Activated naive CD4-positive, alpha-beta T cell treated with anti-CD3 and anti-CD28 coated beads, Interleukin-2, amount 10 ng/mL, durations not matched to agents 7 days and 5 days (primary cell): ENCODE data around the gene RGS9.

Experiments used
- CTCF ChIA-PET: fragments of 350-600 bp; sonication (Branson Sonifier 250); formaldehyde crosslinking; loops from one replicate; lab custom pipeline; 2021; ENCODE audit warnings: antibody characterized with exemption; lab: Charles Lee
- DNase-seq: peaks from one replicate; pipeline ENCODE4 v3.0.0-alpha.2; 2020
- H3K27ac Mint-ChIP-seq: one replicate; pipeline ENCODE4 v1.8.0; 2021; ENCODE audit warnings: mild to moderate bottlenecking, moderate library complexity, mixed read lengths
- H3K27me3 Mint-ChIP-seq: one replicate; pipeline ENCODE4 v1.8.0; 2021; ENCODE audit warnings: mild to moderate bottlenecking, mixed read lengths
- H3K36me3 Mint-ChIP-seq: one replicate; pipeline ENCODE4 v1.8.0; 2021; ENCODE audit warnings: mixed read lengths
- H3K4me1 Mint-ChIP-seq: one replicate; pipeline ENCODE4 v1.8.0; 2021; ENCODE audit warnings: mixed read lengths
- H3K4me3 Mint-ChIP-seq: one replicate; pipeline ENCODE4 v1.8.0; 2021; ENCODE audit warnings: mild to moderate bottlenecking, moderate library complexity, mixed read lengths
- H3K9me3 Mint-ChIP-seq: one replicate; pipeline ENCODE4 v1.8.0; 2021; ENCODE audit warnings: mixed read lengths

The RGS9 gene

GRCh38 chr17:65185668-65186382 is 48.7 kb downstream of the RGS9 start:
- H3K4me1 Mint-ChIP-seq, result peaks cover 35% of the 10 kb centered on the region
- no peaks in the 10 kb centered on the region for H3K9me3 Mint-ChIP-seq
- H3K27me3 Mint-ChIP-seq, result peaks cover 28% of the 10 kb centered on the region
- H3K4me3 Mint-ChIP-seq, result no peak overlapping the region
- no peak for DNase-seq
- CTCF ChIA-PET, result interaction anchor here (1.2 kb wide), 2 partner anchors 12 to 46 kb away, joined by 3 to 4 read pairs; no protein-coding TSS in a partner anchor
- H3K36me3 Mint-ChIP-seq, result no peaks in the 10 kb centered on the region
- no peak overlapping the region for H3K27ac Mint-ChIP-seq

DNA sequence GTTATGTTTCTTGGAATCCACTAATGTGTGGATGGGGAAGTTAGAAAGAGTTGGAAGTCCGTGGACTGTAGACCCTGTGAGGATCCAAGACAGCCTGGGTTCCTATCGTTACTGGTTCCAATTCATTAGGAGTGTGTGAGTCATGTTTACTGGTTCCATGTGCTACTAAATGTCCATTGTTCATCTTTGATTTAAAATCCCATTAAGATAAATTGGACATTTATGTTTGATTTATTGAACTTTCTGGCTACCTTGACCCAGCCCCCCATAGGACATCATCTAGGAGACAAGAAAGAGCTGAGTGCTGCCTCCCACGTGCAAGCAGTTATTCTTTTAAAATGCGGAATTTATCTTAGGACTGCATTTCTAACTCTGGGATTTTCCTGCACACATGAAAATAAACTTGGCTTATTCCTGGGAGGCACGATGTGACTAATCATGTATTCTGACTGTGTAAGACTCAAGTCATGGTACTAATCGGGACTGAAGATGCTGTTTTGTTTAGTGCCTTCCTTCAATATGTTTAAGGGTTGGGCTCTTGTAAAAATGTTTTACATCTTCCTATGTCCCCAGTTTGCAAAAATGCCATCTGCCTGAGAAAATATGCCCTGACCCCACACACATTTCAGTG is 53.4 kb downstream of the RGS9 start:
- H3K4me3 Mint-ChIP-seq, result no peak overlapping the region
- H3K4me1 Mint-ChIP-seq, result peaks cover 5% of the 10 kb centered on the region
- no peak overlapping the region for H3K27ac Mint-ChIP-seq
- CTCF ChIA-PET, result no interaction called here
- DNase-seq, result no peak
- H3K36me3 Mint-ChIP-seq, result no peaks in the 10 kb centered on the region
- H3K27me3 Mint-ChIP-seq, result peaks cover 15% of the 10 kb centered on the region
- no peaks in the 10 kb centered on the region for H3K9me3 Mint-ChIP-seq

GRCh38 chr17:65191811-65192740 is 54.9 kb downstream of the RGS9 start:
- no peak overlapping the region for H3K27ac Mint-ChIP-seq
- H3K36me3 Mint-ChIP-seq, result no peaks in the 10 kb centered on the region
- H3K27me3 Mint-ChIP-seq, result peaks cover 15% of the 10 kb centered on the region
- no peaks in the 10 kb centered on the region for H3K9me3 Mint-ChIP-seq
- CTCF ChIA-PET, result interaction anchor here (1.3 kb wide), 1 partner anchor 10 kb away, joined by 3 read pairs; no protein-coding TSS in a partner anchor
- peaks cover 5% of the 10 kb centered on the region for H3K4me1 Mint-ChIP-seq
- no peak for DNase-seq
- H3K4me3 Mint-ChIP-seq, result no peak overlapping the region

DNA sequence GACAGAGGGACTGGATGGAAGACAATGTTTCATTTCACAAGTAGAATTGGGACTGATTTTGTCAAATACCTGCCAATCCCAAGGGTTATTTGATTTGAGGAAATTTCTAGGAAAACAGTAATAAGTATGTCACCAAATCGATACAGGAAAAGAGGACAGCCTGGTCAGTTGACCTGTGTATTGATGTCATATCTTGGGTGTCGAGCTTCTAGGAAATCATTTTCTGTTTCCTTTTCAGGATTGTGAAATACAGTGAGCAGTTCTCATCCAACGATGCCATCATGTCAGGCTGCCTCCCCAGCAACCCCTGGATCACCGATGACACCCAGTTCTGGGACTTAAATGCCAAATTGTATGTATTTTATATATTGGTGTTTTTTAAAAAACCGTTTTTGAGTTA is 56.1 kb downstream of the RGS9 start:
- Mint-ChIP-seq H3K27me3 (peaks cover 11% of the 10 kb centered on the region), H3K4me3 (no peak overlapping the region), H3K9me3 (no peaks in the 10 kb centered on the region), H3K36me3 (no peaks in the 10 kb centered on the region), H3K27ac (no peak overlapping the region), H3K4me1 (peaks cover 5% of the 10 kb centered on the region)
- CTCF ChIA-PET, result no interaction called here
- DNase-seq, result no peak

DNA sequence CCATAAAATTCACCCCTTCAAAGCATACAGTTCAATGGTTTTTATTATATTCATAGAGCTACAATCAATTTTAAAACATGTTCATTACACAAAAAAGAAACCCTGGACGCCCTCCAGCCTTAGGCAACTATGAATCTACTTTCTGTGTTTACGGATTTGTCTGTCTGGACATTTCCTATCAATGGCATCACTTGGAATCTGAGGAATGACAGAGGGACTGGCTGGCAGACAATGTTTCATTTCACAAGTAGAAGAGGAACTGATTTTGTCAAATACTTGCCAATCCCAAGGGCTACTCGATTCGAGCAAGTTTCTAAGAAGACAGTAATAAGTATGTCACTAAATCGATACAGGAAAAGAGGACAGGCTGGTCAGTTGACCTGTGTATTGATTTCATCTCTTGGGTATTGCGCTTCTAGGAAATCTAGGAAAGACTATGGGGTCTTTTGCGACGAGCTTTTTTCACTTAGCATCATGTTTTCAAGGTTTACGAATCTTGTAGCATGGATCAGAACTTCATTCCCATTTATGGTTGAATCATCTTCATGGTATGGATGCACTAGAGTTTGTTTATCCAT is 56.6 kb downstream of the RGS9 start:
- H3K4me3 Mint-ChIP-seq, result no peak overlapping the region
- no peaks in the 10 kb centered on the region for H3K9me3 Mint-ChIP-seq
- H3K4me1 Mint-ChIP-seq, result peaks cover 9% of the 10 kb centered on the region
- no peak overlapping the region for H3K27ac Mint-ChIP-seq
- no peaks in the 10 kb centered on the region for H3K36me3 Mint-ChIP-seq
- CTCF ChIA-PET, result no interaction called here
- H3K27me3 Mint-ChIP-seq, result peaks cover 7% of the 10 kb centered on the region
- no peak for DNase-seq

- Mint-ChIP-seq H3K36me3 (no peaks in the 10 kb centered on the region), H3K4me1 (peaks cover 9% of the 10 kb centered on the region), H3K27me3 (peaks cover under 1% of the 10 kb centered on the region), H3K27ac (no peak overlapping the region), H3K9me3 (no peaks in the 10 kb centered on the region), H3K4me3 (no peak overlapping the region)
- CTCF ChIA-PET, result no interaction called here
- no peak for DNase-seq
These were observed 57.6 kb downstream of the RGS9 start for GRCh38 chr17:65194670-65195334.

- Mint-ChIP-seq H3K27ac (no peak overlapping the region), H3K36me3 (no peaks in the 10 kb centered on the region), H3K9me3 (no peaks in the 10 kb centered on the region), H3K4me1 (peaks cover 9% of the 10 kb centered on the region), H3K4me3 (no peak overlapping the region), H3K27me3 (no peaks in the 10 kb centered on the region)
- CTCF ChIA-PET, result interaction anchor here (0.7 to 3.2 kb wide), 3 partner anchors 13 to 36 kb away, joined by 3 to 16 read pairs (median 3); no protein-coding TSS in a partner anchor
- no peak for DNase-seq
These were observed 58.5 kb downstream of the RGS9 start for GRCh38 chr17:65195716-65196115.

- H3K36me3 Mint-ChIP-seq, result no peaks in the 10 kb centered on the region
- DNase-seq, result no peak
- H3K4me3 Mint-ChIP-seq, result no peak overlapping the region
- CTCF ChIA-PET, result interaction anchor here (1.1 to 3.2 kb wide), 4 partner anchors 14 to 76 kb away, joined by 3 to 16 read pairs (median 4); no protein-coding TSS in a partner anchor
- H3K4me1 Mint-ChIP-seq, result peaks cover 8% of the 10 kb centered on the region
- no peaks in the 10 kb centered on the region for H3K9me3 Mint-ChIP-seq
- peaks cover 4% of the 10 kb centered on the region for H3K27me3 Mint-ChIP-seq
- H3K27ac Mint-ChIP-seq, result no peak overlapping the region
These were observed 59.4 kb downstream of the RGS9 start for GRCh38 chr17:65196617-65197016.

DNA sequence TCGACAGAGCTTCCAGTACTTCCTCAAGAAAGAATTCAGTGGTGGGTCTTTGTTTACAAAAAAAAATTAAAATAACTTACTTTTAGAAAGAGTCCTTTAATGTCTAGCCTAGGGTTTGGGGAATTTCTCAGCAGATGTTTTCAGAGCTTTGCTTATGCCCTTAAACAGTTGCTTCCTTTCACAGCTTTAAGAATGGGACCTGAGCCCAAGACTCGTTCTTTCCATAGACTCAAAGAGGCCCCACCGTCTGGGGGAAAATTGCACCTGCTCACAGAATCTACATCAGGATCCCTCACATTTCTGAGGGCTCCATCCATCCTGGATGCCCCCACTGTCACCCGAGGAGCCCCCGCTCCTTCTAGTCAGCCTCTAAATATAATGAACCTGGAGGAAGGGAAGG is 60.0 kb downstream of the RGS9 start:
- CTCF ChIA-PET, result interaction anchor here (1.0 to 3.2 kb wide), 7 partner anchors 15 to 271 kb away, joined by 3 to 16 read pairs (median 5); no protein-coding TSS in a partner anchor
- no peak for DNase-seq
- peaks cover 4% of the 10 kb centered on the region for H3K4me1 Mint-ChIP-seq
- no peak overlapping the region for H3K27ac Mint-ChIP-seq
- no peak overlapping the region for H3K4me3 Mint-ChIP-seq
- H3K36me3 Mint-ChIP-seq, result no peaks in the 10 kb centered on the region
- peaks cover 10% of the 10 kb centered on the region for H3K27me3 Mint-ChIP-seq
- H3K9me3 Mint-ChIP-seq, result no peaks in the 10 kb centered on the region

DNA sequence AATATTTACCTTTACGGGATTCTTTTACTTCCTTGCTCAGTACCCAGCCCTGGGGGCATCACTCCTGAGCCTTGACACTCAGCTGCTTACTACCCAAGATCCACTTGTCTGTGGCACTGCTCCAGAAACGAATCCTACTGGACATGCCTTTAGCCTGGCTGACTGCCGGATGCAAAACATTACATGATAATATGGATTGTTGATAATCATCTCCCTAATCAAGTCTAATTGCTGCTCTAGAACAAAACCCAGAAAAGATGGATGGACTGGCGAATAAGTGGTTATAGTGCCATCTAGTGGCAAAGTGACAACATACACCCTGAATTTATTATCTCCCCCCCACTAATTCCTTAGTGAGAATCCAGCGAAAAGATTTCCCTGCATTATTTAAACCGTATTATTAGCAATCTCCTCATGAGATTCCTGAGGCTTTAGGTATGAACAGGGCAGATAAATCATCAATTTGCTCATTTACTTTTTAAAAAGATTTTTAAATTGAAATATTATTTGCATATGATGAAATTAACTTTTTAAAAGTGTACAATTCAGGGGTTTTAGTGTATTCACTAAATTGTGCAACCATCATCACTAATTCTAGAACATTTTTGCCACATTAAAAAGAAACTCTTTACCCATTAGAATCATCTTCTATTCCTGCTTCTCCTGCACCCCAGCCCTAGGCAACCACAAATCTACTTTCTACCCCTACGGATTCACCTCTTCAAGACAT is 61.6 kb downstream of the RGS9 start:
- Mint-ChIP-seq H3K9me3 (no peaks in the 10 kb centered on the region), H3K4me3 (no peak overlapping the region), H3K27me3 (peaks cover 16% of the 10 kb centered on the region), H3K36me3 (no peaks in the 10 kb centered on the region), H3K4me1 (peaks cover 4% of the 10 kb centered on the region), H3K27ac (no peak overlapping the region)
- CTCF ChIA-PET, result interaction anchor here (1.0 to 3.2 kb wide), 12 partner anchors 11 to 237 kb away, joined by 3 to 16 read pairs (median 5); partner anchors contain the start of gene RGS9
- no peak for DNase-seq

DNA sequence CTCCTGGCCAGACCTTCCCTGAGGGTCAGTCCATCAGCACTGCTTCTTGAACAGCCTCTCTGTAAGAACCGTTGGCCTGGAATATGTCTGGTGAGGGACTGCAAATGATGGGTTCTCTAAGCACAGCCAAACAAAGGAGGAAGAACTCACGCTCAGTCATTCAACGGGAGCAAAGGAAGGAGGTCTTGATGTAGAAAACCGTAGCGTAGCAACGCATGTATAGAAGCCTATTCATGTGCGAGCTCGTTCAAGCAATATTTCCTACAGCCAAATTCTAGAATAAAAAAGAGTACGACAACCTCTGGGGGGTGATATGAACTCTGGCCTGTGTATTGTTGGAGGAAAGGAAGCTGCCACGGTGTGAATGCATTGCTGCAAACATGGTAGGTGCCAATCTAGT is 64.2 kb downstream of the RGS9 start:
- no peaks in the 10 kb centered on the region for H3K9me3 Mint-ChIP-seq
- H3K4me1 Mint-ChIP-seq, result peaks cover 4% of the 10 kb centered on the region
- peaks cover 23% of the 10 kb centered on the region for H3K27me3 Mint-ChIP-seq
- no peak overlapping the region for H3K27ac Mint-ChIP-seq
- H3K36me3 Mint-ChIP-seq, result no peaks in the 10 kb centered on the region
- H3K4me3 Mint-ChIP-seq, result no peak overlapping the region
- no peak for DNase-seq
- CTCF ChIA-PET, result interaction anchor here (0.8 kb wide), 1 partner anchor 239 kb away, joined by 3 read pairs; no protein-coding TSS in a partner anchor

- Mint-ChIP-seq H3K4me3 (no peak overlapping the region), H3K27ac (no peak overlapping the region), H3K36me3 (no peaks in the 10 kb centered on the region), H3K9me3 (no peaks in the 10 kb centered on the region), H3K27me3 (peaks cover 28% of the 10 kb centered on the region), H3K4me1 (peaks cover 4% of the 10 kb centered on the region)
- DNase-seq, result no peak
- CTCF ChIA-PET, result no interaction called here
These were observed 65.8 kb downstream of the RGS9 start for GRCh38 chr17:65202844-65203571.
